Erythroblast (primary cell): ENCODE results near the gene ZNF614.

ENCODE experiments used
- GATA1 ChIP-seq: IDR thresholded peaks from 2 replicates; pipeline ENCODE4 v1.6.1; 2011; ENCODE audit warnings: low read depth, mild to moderate bottlenecking, control low read depth, low read length, moderate library complexity
- POLR2A ChIP-seq: IDR thresholded peaks from 2 replicates; pipeline ENCODE4 v1.6.1; 2011; ENCODE audit warnings: mild to moderate bottlenecking, low read length

GRCh38 chr19:51983361-51983760, 44.8 kb downstream of the ZNF614 start:
- TF ChIP-seq POLR2A (no peak), GATA1 (no peak)
